ENCODE data around the gene TTLL12.

Gene TTLL12

DNA sequence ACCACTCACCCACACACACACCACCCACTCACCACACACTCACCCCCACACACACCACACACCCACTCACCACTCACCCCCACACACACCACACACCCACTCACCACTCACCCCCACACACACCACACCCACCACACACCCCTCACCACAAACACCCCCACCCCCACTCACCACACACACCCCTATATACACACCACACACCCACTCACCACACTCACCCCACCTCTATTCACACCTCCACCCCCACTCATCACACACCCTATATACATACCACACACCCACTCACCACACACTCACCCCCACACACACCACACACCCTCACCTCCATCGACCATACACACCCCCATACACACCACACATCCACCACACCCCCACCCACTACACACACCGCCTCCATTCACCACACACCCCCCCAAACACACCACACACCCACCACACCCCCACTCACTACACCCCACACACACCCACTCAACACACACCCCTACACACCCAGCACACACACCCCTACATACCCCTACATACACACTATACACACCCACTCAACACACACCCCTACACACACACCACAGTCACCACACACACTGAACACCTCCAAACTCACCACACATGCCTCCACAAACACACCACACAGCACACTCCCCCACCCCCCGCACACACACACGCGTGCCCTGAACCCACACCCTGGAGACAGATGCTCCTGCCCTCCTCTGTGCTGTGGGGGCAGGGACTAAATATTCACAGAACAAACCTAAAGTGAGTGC, 19.0 kb upstream of the TTLL12 start:
- Histone ChIP-seq H3K9ac (ENCODE audit: low read length) (no peak overlapping the region), H3K4me2 (ENCODE audit: low read length) (no peak overlapping the region), H3K4me1 (ENCODE audit: insufficient read depth, low read length, severe bottlenecking) (no peaks in the 10 kb centered on the region), H3K27ac (ENCODE audit: low read depth, low read length, poor library complexity, severe bottlenecking) (no peak overlapping the region), H4K20me1 (ENCODE audit: insufficient read depth, low read length) (no peaks in the 10 kb centered on the region), H3F3A (ENCODE audit: insufficient read depth, low read length) (no peaks in the 10 kb centered on the region), H3K9me3 (ENCODE audit: low read length) (no peaks in the 10 kb centered on the region), H3K36me3 (ENCODE audit: insufficient read depth, low read length) (no peaks in the 10 kb centered on the region), H3K27me3 (ENCODE audit: insufficient read depth, low read length) (0 out of 2 replicates have a peak, but pooled peaks cover 3% of the 10 kb centered on the region), H3K4me3 (ENCODE audit: low read depth, low read length, poor library complexity, severe bottlenecking) (no peak overlapping the region), H3K79me2 (ENCODE audit: insufficient read depth, low read length) (no peaks in the 10 kb centered on the region), H3K9me2 (ENCODE audit: low read depth, low read length) (no peaks in the 10 kb centered on the region), H2AFZ (ENCODE audit: low read length) (no peak overlapping the region)
- TF ChIP-seq, protein P1, sequence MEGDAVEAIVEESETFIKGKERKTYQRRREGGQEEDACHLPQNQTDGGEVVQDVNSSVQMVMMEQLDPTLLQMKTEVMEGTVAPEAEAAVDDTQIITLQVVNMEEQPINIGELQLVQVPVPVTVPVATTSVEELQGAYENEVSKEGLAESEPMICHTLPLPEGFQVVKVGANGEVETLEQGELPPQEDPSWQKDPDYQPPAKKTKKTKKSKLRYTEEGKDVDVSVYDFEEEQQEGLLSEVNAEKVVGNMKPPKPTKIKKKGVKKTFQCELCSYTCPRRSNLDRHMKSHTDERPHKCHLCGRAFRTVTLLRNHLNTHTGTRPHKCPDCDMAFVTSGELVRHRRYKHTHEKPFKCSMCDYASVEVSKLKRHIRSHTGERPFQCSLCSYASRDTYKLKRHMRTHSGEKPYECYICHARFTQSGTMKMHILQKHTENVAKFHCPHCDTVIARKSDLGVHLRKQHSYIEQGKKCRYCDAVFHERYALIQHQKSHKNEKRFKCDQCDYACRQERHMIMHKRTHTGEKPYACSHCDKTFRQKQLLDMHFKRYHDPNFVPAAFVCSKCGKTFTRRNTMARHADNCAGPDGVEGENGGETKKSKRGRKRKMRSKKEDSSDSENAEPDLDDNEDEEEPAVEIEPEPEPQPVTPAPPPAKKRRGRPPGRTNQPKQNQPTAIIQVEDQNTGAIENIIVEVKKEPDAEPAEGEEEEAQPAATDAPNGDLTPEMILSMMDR (IDR thresholded peaks at IDR 0.05; ENCODE audit: low read length): no peak
- no peak for TF ChIP-seq EZH2 (IDR thresholded peaks at IDR 0.05; ENCODE audit: borderline replicate concordance, low read length)

DNA sequence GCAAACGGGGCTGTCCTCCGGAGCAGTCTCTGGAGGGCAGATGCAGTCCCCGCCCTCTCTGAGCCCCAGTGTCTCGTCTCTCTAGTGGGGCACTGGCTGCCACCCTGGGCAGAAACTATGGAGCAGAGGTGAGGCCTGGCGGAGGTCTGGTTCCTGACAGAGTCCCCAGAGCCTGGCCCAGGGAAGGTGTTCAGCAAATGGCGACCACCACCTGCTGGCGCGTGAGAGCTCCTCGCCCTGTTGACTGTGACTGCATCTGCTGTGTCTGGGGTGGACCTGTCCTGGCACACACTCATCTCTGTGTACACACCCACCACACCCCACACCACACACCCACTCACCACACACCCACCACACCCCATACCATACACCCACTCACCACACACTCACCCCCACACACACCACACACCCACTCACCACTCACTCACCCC, 18.3 kb upstream of the TTLL12 start:
- Histone ChIP-seq H3K27me3 (ENCODE audit: insufficient read depth, low read length) (no peaks in the 10 kb centered on the region), H3K4me2 (ENCODE audit: low read length) (no peak overlapping the region), H3K79me2 (ENCODE audit: insufficient read depth, low read length) (no peaks in the 10 kb centered on the region), H3K4me1 (ENCODE audit: insufficient read depth, low read length, severe bottlenecking) (no peaks in the 10 kb centered on the region), H3K9me3 (ENCODE audit: low read length) (no peaks in the 10 kb centered on the region), H2AFZ (ENCODE audit: low read length) (no peak overlapping the region), H3F3A (ENCODE audit: insufficient read depth, low read length) (no peaks in the 10 kb centered on the region), H3K36me3 (ENCODE audit: insufficient read depth, low read length) (no peaks in the 10 kb centered on the region), H3K27ac (ENCODE audit: low read depth, low read length, poor library complexity, severe bottlenecking) (no peak overlapping the region), H3K4me3 (ENCODE audit: low read depth, low read length, poor library complexity, severe bottlenecking) (no peak overlapping the region), H4K20me1 (ENCODE audit: insufficient read depth, low read length) (no peaks in the 10 kb centered on the region), H3K9ac (ENCODE audit: low read length) (no peak overlapping the region), H3K9me2 (ENCODE audit: low read depth, low read length) (no peaks in the 10 kb centered on the region)
- TF ChIP-seq, protein P1 (IDR thresholded peaks at IDR 0.05; ENCODE audit: low read length): no peak
- no peak for TF ChIP-seq EZH2 (IDR thresholded peaks at IDR 0.05; ENCODE audit: borderline replicate concordance, low read length)

DNA sequence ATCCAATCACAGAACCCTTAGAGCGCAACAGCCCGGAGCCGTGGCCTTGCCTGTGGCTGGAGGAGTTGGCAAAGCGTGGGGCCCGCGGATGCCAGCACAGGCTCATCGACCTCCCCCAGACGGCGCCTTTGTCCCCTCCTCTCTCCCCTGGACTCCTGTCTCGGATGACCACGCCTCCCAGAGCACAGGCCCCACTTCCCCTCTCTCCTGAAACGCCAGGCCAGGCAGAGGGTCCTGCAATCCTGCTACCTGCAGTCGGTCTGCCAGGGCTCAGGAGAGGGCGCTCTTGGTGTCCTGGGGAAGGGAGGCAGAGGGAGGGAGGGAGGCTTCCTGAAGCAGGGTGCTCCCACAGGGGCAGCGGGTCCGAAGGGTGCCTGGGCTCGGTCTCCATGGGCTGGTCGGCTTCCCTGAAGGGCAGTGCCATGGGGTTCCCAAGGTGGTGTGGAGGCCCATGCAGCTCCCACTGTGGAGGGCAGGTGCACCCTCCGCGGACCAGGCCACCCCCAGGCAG, 16.6 kb upstream of the TTLL12 start:
- Histone ChIP-seq H3K9ac (ENCODE audit: low read length) (no peak overlapping the region), H2AFZ (ENCODE audit: low read length) (no peak overlapping the region), H3K4me3 (ENCODE audit: low read depth, low read length, poor library complexity, severe bottlenecking) (no peak overlapping the region), H3K27me3 (ENCODE audit: insufficient read depth, low read length) (no peaks in the 10 kb centered on the region), H3K36me3 (ENCODE audit: insufficient read depth, low read length) (no peaks in the 10 kb centered on the region), H3K9me2 (ENCODE audit: low read depth, low read length) (no peaks in the 10 kb centered on the region), H3K4me1 (ENCODE audit: insufficient read depth, low read length, severe bottlenecking) (no peaks in the 10 kb centered on the region), H3K79me2 (ENCODE audit: insufficient read depth, low read length) (no peaks in the 10 kb centered on the region), H3K4me2 (ENCODE audit: low read length) (no peak overlapping the region), H3F3A (ENCODE audit: insufficient read depth, low read length) (no peaks in the 10 kb centered on the region), H3K27ac (ENCODE audit: low read depth, low read length, poor library complexity, severe bottlenecking) (no peak overlapping the region), H4K20me1 (ENCODE audit: insufficient read depth, low read length) (no peaks in the 10 kb centered on the region), H3K9me3 (ENCODE audit: low read length) (no peaks in the 10 kb centered on the region)
- TF ChIP-seq, protein P1 (IDR thresholded peaks at IDR 0.05; ENCODE audit: low read length): no peak
- no peak for TF ChIP-seq EZH2 (IDR thresholded peaks at IDR 0.05; ENCODE audit: borderline replicate concordance, low read length)

Data from OCI-LY1 (cell line).